ENCODE data around the gene CATSPERE.
"Not testable (repeated sequence)": the region's sequence is repeated elsewhere in the genome, so short reads cannot be mapped to it uniquely, and the experiment has no call there.

CATSPERE gene

DNA sequence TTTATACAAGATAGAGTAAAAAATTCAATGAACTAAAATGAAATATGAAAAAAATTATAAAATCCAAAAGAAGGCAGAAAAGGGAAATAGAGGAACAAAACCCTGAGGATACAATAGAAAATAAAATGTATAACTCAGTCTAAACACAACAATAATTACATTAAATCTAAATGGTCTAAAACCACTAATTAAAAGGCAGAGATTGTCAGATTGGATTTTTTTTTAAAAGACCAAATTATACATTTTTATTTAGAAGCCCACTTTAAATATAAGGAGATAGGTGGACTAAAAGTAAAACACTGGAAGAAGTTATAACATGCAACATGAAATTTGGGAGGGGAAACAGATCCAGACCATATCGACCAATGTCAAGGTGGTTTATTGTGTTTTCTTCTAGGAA is 95.2 kb downstream of the CATSPERE start:
- no peak for DNase-seq

DNA sequence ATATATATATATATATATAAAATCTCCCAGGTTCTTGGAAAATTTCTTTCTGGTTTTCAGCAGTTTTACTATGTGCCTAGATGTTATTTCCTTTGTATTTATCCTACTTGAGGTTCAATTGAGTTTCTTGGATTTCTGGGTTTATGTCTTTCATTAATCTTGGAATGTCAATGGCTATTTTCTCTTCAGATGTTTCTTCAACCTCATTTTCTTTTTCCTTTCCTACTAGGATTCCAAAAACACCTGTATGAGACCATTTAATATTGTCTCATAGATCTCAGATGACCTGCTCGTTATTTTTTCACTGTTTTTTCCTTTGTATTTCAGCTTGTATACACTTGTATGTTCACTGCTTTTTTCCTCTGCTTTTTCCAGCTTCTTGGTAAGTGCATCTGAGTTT is 96.5 kb downstream of the CATSPERE start:
- no peak for DNase-seq

DNA sequence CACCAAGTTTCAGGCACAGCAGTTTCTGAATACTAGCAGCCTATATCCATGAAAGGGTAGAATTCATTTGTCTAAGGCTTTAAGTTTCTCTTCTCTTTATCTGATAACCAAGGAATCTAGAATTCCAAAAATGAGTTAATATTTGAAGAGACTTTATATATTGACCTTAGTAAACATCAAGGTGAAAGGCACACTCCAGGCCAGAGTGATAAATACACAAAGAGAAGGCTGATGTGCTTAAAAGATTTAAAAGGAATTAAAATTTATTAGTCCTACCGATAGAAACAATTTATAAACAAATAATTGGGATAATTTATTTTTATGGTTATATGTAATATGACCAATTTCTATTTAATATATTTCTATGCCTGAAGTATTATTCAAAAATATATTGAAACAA is 98.5 kb downstream of the CATSPERE start:
- DNase-seq, result no peak

DNA sequence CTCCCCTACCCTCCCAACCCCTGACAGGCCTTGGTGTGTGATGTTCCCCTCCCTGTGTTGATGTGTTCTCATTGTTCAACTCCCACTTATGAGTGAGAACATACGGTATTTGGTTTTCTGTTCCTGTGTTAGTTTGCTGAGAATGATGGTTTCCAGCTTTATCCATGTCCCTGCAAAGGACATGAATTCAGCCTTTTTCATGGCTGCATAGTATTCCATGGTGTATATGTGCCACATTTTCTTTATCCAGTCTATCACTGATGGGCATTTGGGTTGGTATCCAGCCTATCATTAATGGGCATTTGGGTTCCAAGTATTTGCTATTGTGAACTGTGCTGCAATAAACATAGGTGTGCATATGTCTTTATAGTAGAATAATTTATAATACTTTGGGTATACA is 101.8 kb downstream of the CATSPERE start:
- not testable (repeated sequence) for DNase-seq

DNA sequence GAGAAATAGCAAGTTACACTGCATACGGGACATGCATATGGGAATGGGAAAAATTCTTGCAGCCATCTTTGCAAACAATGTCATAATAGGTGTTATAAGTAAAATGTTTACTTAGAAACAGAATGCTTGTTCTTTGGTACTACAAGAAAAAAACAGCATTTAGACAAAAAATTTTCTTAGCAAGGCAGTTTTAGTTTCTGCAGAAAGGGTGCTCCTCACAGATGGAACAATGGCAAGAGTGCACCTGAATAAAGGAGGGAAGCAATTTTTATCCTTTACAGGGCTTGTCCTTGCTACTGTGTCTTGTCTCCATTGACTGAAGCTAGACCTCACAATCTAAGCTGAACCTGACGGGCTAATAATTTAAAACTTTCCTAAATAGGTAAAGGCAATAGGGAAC is 112.7 kb downstream of the CATSPERE start:
- no peak for DNase-seq

DNA sequence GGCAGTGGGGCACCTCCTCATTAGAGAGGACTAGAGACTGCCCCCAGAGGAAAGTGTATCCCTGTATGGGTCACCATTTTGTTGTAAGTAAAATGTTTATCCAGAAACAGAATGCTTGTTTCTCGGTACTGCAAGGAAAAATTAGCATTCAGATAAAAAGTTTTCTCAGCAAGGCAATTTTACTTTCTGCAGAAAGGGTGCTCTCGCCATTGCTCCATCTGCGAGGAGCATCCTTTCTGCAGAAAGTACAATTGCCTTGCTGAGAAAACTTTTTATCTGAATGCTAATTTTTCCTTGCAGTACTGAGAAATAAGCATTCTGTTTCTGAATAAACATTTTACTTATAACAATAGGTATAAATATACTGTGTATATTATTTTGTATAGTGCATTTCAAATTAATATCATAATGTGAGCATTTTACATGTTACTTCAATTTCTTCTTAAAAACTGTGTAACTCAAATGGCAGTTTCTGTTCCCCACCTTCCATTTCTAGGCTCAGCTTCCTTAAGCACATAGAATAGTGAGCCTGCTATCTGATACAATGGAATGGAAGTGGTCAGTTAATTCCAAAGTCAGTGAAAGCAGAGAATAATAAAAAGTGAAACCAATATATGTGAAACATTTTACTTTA is 115.3 kb downstream of the CATSPERE start:
- DNase-seq, result no peak

DNA sequence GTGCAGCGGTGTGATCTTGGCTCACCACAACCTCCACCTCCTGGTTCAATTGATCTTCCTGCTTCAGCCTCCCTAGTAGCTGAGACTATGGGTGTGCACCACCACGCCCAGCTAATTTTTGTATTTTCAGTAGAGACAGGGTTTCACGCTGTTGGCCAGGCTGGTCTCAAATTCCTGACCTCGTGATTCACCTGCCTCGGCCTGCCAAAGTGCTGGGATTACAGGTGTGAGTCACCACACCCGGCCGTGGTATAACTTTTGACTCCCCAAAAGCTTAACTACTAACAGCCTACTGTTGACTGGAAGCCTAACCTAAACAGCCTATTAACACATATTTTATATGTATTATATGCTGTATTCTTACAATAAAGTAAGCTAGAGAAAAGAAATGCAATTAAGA is 117.1 kb downstream of the CATSPERE start:
- not testable (repeated sequence) for DNase-seq

DNA sequence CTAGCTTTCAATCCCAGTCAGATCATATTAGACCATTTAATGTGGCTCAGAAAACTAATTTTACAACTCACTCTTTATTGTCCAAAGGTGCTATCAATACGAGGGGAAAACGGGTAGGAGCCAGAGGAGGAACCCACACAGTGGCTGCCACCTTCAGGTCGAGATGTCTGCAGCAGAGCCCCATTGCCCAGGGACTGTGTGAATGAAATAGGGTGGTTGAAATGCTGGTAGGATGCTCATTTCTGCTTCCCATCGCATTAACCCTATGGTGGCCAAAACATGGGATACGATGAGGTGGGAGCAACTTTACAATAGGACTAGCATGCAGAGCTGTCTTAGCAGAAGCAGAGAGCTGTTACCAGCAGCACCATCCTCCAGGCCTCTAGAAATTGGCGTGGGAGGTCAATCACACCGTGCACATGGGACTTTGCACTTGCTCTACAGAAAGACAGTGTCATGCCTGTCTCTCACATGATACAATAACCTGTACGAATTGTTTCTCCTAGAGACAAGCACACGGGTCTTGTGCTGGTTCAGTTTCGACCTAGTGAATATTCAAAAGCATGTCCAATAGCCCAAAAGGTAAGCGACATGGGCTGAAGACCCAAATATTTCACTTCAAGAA is 122.4 kb downstream of the CATSPERE start:
- DNase-seq, result no peak

DNA sequence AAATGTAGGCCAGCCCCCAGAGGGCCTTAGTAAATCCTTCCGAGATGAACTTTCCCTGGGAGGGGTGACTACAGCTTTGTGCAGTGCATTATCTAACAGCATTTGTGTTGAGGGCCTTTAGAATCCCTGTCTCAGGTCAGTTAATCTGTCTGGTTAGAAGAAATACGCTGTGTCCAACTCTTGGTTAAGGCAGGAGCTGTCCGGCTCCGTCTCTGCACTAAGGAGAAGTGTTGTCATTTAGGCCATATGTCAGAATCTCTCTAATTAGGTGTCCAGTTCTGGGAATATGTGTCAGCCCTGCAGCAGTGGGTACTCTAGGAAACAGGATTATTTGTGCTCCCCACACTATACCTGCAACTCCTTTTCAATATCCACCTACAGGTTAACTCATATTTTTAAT is 124.8 kb downstream of the CATSPERE start:
- no peak for DNase-seq

DNA sequence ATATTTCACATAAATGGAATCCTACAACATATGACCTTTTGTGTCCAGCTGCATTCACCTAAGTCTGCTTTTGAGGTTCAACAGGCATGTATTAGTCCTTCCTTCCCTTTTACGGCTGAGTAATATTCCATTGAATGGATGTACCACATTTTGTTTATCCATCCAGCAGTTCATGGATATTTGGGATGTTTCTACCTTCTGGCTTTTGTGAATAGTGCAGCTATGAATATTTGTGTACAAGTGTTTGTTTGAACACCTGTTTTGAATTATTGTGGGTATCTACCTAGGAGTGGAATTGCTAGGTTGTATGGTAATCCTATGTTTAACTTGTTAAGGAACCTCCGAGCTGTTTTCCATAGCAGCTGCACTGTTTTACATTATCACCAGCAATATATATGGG is 129.6 kb downstream of the CATSPERE start:
- DNase-seq, result no peak

DNA sequence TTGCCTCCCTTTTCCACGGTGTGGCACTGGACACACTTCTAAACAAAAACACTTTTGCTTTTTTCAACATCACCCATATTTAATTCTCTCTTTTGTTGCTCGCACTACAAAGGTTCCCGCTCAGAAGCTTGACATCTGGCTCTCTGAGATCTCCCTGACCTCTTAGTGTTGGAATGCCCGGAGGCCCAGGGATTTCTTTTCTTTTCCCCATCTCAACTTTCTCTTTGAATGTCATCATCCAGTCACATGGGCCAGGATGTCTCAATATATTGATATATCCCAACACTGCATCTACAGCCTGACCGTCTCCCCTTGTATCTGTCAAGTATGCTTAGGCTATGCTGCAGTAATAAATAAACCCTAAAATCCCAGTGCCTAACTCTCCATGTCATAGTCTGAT is 137.5 kb downstream of the CATSPERE start:
- DNase-seq, result no peak

DNA sequence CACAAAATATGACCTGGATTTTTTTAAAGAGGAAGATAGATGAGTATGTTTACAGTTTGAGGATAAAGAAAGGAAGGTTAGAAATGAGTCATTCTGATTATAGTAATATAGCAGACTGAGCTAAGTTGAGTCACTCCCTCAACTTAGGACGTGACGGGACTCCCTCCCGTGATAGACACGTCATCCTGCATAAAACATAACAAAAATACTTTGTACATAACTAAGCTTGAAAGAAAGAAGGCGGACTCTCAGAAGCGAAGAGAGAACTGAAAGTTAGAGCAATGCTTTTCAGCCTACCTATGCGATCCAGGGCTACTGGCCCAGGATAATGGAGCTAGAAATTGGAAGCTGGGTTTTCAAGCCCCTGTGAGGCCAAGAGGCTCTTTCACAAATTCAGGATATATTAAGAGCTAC is 138.9 kb downstream of the CATSPERE start:
- no peak for DNase-seq

DNA sequence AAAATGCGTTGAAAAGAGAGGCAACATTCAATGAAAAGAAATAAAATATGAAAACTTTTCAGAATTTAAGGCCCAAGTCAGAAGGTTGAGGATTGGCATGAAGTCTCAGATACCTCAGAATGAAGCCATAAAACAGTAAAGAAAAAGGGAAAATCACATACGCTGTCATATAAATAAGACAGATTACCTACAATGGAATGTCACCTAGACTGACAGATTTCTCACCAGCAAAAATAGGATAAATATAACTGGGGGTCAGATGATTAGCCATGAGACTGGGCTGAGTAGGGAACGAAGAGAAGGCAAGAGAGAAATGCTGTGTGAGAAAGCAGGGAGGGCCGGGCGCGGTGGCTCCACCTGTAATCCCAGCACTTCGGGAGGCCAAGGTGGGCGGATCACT is 140.3 kb downstream of the CATSPERE start:
- DNase-seq, result no peak

DNA sequence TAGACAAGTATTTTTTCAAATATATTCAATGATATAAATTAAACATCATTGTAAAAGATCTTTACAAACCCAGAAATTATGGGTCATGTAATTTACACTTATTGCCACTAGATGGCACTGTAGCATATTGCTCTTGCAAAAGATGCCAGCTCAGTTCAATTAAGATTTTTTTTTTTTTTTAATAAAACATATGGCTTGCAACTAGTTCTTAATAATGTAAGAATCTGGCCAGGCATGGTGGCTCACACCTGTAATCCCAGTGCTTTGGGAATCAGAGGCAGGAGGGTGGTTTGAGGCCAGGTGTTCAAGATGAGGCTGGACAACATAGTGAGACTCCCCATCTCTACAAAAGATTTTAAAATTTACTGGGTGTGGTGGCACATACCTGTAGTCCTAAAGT is 142.4 kb downstream of the CATSPERE start:
- DNase-seq, result peak; percentile 55

DNA sequence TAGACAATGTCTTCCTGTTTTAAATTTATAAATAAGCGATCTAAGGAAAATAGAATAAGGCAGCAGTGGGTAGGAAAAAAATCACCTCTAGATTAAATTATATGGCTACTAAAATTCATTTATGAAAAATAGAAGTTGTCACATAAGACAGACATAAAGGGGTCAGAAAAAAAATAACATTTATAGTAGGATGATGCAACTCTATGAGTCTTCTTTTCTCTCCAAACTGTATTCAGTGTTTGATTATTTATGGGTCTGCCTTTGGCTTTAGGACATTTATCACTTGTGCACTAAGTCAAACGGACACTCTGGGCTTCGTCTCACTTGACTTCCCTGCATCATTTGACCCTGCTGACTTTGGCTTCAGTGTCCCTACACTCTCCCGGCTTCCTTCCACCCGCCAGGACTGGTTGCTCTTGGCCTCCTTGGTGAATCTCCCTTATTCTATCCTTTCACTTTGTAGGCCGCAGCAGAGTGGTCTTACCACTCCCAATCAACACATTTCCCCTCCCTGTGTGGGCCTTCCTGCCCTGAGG is 144.8 kb downstream of the CATSPERE start:
- DNase-seq, result no peak

DNA sequence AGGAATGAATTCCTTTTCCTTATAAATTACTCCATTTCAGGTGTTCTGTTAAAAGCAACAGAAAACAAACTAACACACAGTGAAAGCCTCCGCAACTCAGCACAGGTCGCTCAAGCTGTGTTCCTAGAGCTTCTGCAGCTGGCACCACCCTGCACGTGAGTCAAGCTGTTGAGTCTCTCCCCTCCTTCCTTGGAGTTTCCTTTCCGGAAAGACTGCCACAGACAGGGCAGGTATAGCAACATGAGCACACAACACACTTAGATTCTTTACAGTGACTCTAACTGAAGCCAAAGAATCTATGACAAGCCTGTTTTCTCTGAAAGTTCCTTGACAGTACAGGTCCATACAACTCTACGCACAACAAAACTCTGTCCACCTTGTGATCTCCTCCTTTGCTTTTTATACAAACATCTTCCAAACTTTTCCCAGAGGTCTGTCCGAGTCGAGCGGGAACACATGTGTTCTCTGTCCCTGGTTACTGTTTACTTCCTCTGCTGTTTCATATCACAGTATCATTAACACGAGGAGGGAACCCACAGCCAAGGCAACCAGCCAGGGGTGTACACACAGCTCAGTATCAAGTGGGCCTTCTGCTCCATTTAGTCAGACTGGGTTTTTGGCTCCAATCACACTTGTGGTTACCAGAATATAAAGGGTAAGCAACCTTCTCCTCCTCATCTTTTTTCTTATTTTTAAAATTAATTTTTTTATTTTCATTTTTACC is 153.2 kb downstream of the CATSPERE start:
- DNase-seq, result no peak

DNA sequence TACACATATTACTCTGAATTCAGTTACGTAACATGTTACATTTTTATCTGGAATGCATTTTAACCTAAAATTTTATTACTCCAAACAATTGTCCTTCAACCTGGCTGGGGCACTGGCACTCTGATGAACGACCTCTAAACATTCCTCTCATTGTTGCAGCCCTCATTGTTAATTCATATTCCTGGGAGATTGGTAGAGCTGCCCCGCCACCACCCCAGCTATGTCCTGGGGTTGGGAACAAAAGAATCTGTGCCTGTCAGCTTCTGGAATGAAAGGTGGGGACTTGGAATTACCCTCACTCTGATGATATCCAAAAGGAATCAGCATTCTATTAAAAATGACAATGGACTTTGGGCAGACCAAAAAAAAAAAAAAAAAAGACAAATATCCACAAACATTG is 153.8 kb downstream of the CATSPERE start:
- DNase-seq, result no peak

DNA sequence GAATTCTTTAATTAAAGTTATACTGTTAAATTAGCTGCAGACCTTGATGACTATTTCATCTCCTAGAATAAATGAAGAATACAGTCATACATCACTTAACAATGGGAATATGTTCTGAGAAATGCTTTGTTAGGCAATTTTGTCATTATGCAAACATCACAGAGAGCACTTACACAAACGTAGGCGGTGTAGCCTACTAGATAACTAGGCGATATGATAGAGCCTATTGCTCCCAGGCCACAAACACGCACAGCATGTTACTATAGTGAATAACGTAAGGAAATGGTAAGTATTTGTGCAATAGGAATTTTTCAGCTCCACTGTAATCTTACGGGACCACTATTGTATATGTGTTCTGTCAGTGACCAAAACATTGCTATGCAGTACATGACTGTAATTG is 154.2 kb downstream of the CATSPERE start:
- no peak for DNase-seq

DNA sequence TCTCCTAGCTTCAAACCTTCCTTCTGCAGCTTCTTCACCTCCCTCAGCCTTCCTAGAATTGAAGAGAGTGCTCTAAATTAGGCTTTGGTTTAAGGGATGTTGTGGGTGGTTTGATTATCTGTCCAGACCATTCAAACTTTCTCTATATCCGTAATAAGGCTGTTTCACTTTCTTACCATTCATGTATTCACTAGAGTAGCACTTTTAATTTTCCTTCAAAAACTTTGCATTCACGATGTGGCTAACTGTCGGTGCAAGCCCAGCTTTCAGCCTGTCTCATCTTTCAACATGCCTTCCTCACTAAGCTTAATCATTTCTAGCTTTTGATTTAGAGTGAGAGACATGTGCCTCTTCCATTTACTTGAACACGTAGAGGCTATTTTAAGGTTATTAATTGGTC is 165.6 kb downstream of the CATSPERE start:
- no peak for DNase-seq

DNA sequence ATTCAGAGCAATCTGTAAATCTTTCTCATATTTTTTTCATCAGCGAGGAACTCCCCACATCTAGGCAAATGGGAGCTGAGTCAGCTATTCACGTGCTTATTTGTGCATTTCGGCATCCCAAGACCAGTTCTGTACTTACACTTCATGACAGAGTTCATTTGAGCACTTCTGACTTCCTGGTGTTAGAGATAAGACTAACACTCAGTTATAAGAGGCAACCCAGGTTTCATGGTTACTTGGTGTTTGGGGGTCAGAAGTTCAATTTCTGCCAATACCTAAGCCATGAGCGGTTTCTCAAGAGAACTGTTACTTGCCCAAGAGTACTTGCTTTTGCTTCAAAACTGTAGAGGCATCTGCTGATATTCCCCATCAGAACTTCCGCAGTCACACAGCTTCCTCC is 167.7 kb downstream of the CATSPERE start:
- DNase-seq, result no peak

DNA sequence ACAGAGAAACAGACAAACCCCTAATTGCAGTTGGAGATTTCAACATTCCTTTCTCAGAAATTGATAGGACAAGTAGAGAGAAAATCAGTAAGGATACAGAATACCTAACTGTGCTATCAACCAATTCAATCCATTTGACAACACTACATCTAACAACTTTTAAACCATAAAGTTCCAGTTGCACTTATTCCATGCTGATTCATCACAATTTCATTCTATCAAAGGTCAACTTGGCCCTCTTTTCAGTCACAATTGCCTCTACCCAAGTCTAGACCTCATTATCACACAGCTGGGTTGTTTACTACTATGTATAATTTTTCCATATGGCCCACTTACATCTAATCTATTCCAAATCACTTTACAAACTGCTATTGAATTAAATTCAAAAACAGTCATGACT is 172.1 kb downstream of the CATSPERE start:
- no peak for DNase-seq

DNA sequence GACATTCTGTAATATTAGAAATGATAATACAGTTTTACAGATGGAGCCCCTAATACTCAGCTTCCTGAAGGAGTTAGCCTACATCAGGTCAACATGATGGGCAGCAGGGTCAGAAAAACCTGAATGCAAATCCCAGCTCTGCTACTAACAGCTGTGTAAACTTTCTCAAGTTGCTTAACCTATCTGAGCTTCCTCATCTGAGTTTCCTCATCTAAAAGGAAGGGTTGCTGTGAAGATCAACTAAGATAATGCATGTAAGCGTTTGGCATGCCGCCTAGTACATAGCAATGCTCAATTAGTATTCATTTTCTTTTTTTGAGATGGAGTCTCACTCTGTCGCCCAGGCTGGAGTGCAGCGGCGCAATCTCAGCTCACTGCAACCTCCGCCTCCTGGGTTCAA is 173.5 kb downstream of the CATSPERE start:
- no peak for DNase-seq

DNA sequence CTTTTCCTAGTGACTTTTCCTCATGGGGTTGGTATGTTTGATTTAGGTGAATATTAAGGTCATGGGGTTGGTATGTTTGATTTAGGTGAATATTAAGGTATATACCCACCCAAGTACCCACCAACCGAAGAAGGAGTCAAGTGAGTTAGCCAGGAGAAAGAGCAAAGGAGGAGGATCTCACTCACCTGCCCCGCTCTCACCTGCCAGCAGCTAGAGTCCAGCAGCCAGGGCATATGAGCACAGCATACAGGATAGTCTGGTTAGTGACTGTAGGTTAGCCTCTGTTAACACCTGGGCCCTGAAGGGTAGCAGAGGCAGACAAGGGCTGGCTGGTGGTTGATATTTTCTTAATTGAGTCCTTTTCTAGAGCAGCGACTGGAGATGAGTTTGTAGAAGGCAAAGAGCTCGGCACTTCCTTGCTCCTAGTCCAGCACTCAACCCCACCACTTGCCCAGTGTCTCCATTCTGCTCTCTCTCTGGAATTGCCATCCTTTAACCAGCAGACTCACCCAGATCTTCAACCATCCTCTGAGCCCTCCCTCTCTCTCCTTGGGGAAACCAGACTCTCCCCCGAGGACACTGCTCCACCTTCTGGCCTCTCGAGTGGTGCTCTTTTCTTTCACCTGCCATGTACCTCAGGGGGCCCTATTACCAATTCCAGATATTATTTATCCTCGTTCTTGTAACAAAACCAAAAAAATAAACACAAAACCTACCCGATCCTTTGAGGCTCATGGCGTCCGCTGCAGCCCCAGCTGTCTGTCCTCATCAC is 175.6 kb downstream of the CATSPERE start:
- no peak for DNase-seq

Measured in NCI-H1694 (cell line).